CD4-positive, alpha-beta T cell treated with Interferon alpha-2 for 1 hour (primary cell): ENCODE measurements around the gene ERAS.

Experiments used
- DNase-seq, 2 donors: peaks; one replicate each; pipeline ENCODE4 v3.0.0-alpha.2; 2020 to 2022

Gene ERAS

GRCh38 chrX:48826135-48826875 lies at the start of gene ERAS:
ERAS (plus strand) TSS chrX:48826513; CDS start chrX:48829124, 2,611 bp downstream.
- DNase-seq: peak in 1 of 2 donors; percentile 22

GRCh38 chrX:48776818-48777439 lies 49.4 kb upstream of the ERAS start:
- no peak for DNase-seq

GRCh38 chrX:48779399-48779798 lies 46.9 kb upstream of the ERAS start:
- no peak for DNase-seq

GRCh38 chrX:48781705-48782104 lies 44.6 kb upstream of the ERAS start:
- no peak for DNase-seq

- no peak for DNase-seq
Measured at GRCh38 chrX:48782216-48782615, 44.1 kb upstream of the ERAS start.

- DNase-seq: no peak
Measured at GRCh38 chrX:48782795-48783194, 43.5 kb upstream of the ERAS start.

GRCh38 chrX:48784726-48785125 lies 41.6 kb upstream of the ERAS start:
- DNase-seq: no peak

- no peak for DNase-seq
Measured at GRCh38 chrX:48785186-48785539, 41.1 kb upstream of the ERAS start.

GRCh38 chrX:48785540-48786214 lies 40.6 kb upstream of the ERAS start:
- no peak for DNase-seq

GRCh38 chrX:48786341-48786800 lies 39.9 kb upstream of the ERAS start, which contains the start of gene GATA1:
GATA1 (plus strand) TSS chrX:48786590; CDS start chrX:48791110, 4,520 bp downstream.
- DNase-seq: no peak

GRCh38 chrX:48786825-48787504 lies 39.3 kb upstream of the ERAS start:
- no peak for DNase-seq

GRCh38 chrX:48787505-48788443 lies 38.5 kb upstream of the ERAS start:
- DNase-seq: no peak

GRCh38 chrX:48789366-48790220 lies 36.7 kb upstream of the ERAS start:
- DNase-seq: peak; percentile 20 to 27

- DNase-seq: no peak
Measured at GRCh38 chrX:48790477-48790876, 35.8 kb upstream of the ERAS start.

- DNase-seq: no peak
Measured at GRCh38 chrX:48791063-48791820, 35.1 kb upstream of the ERAS start.

GRCh38 chrX:48792219-48792618 lies 34.1 kb upstream of the ERAS start:
- DNase-seq: no peak

- DNase-seq: no peak
Measured at GRCh38 chrX:48793935-48794334, 32.4 kb upstream of the ERAS start.

GRCh38 chrX:48794340-48794910 lies 31.9 kb upstream of the ERAS start:
- DNase-seq: no peak

- no peak for DNase-seq
Measured at GRCh38 chrX:48794911-48795515, 31.3 kb upstream of the ERAS start.

GRCh38 chrX:48798318-48798717 lies 28.0 kb upstream of the ERAS start:
- no peak for DNase-seq
